Measurements from ENCODE around the gene ABCC8.
A peak's percentile ranks its signal among the peaks of the same experiment; 100 is the strongest.

The ABCC8 gene

GRCh38 chr11:17375547-17375946 lies 101.1 kb downstream of the ABCC8 start:
- Histone ChIP-seq H3K27me3 (ENCODE audit: control insufficient read depth, insufficient read depth, low read length) (no peaks in the 10 kb centered on the region), H3K36me3 (ENCODE audit: control insufficient read depth, insufficient read depth, low read length) (no peaks in the 10 kb centered on the region), H3K9ac (ENCODE audit: low read depth, low read length) (no peak overlapping the region), H3K9me3 (ENCODE audit: control insufficient read depth, insufficient read depth, low read length) (peaks cover 46% of the 10 kb centered on the region), H3K4me3 (ENCODE audit: low read depth, low read length) (no peak overlapping the region), H3K27ac (ENCODE audit: low read depth, low read length) (no peak overlapping the region), H3K4me1 (ENCODE audit: control insufficient read depth, insufficient read depth, low read length) (no peaks in the 10 kb centered on the region)

DNA sequence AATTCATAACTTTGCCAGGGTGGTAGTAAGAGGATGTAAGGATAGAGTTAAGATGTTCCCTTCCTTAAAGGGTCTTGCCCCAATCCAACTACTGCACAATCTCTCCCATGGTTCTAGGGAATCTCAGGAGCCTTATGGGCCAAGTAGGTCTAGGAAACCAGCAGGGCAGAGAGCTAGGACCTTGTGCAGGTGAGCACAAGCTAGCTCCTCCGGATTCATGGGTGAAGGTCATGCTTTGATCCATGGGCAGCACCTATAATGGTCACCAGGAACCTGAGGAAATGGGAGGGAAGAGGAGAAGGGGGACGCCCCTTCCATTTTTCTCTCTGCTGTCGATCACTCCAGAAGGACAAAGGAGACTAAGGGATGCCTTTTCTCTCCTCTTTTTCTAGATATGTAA lies 105.0 kb downstream of the ABCC8 start:
- Histone ChIP-seq H3K36me3 (ENCODE audit: control insufficient read depth, insufficient read depth, low read length) (no peaks in the 10 kb centered on the region), H3K4me3 (ENCODE audit: low read depth, low read length) (no peak overlapping the region), H3K4me1 (ENCODE audit: control insufficient read depth, insufficient read depth, low read length) (no peaks in the 10 kb centered on the region), H3K9me3 (ENCODE audit: control insufficient read depth, insufficient read depth, low read length) (peaks cover 46% of the 10 kb centered on the region), H3K9ac (ENCODE audit: low read depth, low read length) (no peak overlapping the region), H3K27ac (ENCODE audit: low read depth, low read length) (no peak overlapping the region), H3K27me3 (ENCODE audit: control insufficient read depth, insufficient read depth, low read length) (no peaks in the 10 kb centered on the region)

DNA sequence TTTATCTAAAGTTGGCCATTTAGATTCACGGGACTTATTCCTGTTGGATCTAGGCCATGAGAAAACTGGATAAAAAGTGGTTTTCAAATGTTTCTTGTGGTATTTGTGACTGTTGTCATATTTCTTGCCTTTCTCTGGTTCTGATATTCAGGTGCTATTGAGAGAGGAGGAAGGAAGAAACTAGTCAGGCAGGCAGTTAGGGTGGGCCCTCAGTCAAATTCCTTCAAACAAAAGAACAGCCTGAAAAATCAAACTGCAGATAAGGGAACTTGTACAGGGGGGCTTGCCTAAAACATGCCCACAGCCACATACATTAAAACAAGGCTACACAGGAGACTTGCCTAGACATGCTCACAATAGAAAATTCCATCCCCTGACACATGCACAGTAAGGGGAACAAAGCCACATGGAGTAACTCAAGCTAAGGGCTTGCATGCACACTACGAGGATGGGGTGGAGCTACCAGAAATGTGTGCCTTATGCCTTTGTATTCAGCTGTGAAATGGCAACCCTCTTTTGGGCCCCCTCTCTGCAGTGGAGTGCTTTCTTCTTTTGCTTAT lies 106.9 kb downstream of the ABCC8 start:
- Histone ChIP-seq H3K9me3 (ENCODE audit: control insufficient read depth, insufficient read depth, low read length) (peaks cover 46% of the 10 kb centered on the region), H3K36me3 (ENCODE audit: control insufficient read depth, insufficient read depth, low read length) (no peaks in the 10 kb centered on the region)

GRCh38 chr11:17369094-17369493 lies 107.6 kb downstream of the ABCC8 start:
- H3K36me3 ChIP-seq (ENCODE audit: control insufficient read depth, insufficient read depth, low read length) = no peaks in the 10 kb centered on the region
- H3K9ac ChIP-seq (ENCODE audit: low read depth, low read length) = no peak overlapping the region
- H3K27me3 ChIP-seq (ENCODE audit: control insufficient read depth, insufficient read depth, low read length) = no peaks in the 10 kb centered on the region
- H3K9me3 ChIP-seq (ENCODE audit: control insufficient read depth, insufficient read depth, low read length) = peaks cover 46% of the 10 kb centered on the region
- no peak overlapping the region for H3K4me3 ChIP-seq (ENCODE audit: low read depth, low read length)
- H3K27ac ChIP-seq (ENCODE audit: low read depth, low read length) = no peak overlapping the region
- H3K4me1 ChIP-seq (ENCODE audit: control insufficient read depth, insufficient read depth, low read length) = no peaks in the 10 kb centered on the region

More for the DNA sequence above, 106.9 kb downstream of the ABCC8 start:
- H3K9ac ChIP-seq (ENCODE audit: low read depth, low read length) = no peak overlapping the region
- no peak overlapping the region for H3K27ac ChIP-seq (ENCODE audit: low read depth, low read length)
- no peaks in the 10 kb centered on the region for H3K27me3 ChIP-seq (ENCODE audit: control insufficient read depth, insufficient read depth, low read length)
- H3K4me3 ChIP-seq (ENCODE audit: low read depth, low read length) = no peak overlapping the region
- H3K4me1 ChIP-seq (ENCODE audit: control insufficient read depth, insufficient read depth, low read length) = no peaks in the 10 kb centered on the region

GRCh38 chr11:17368551-17368950 lies 108.1 kb downstream of the ABCC8 start:
- H3K4me3 ChIP-seq (ENCODE audit: low read depth, low read length) = no peak overlapping the region
- H3K36me3 ChIP-seq (ENCODE audit: control insufficient read depth, insufficient read depth, low read length) = no peaks in the 10 kb centered on the region
- H3K9ac ChIP-seq (ENCODE audit: low read depth, low read length) = no peak overlapping the region
- no peaks in the 10 kb centered on the region for H3K4me1 ChIP-seq (ENCODE audit: control insufficient read depth, insufficient read depth, low read length)
- no peaks in the 10 kb centered on the region for H3K27me3 ChIP-seq (ENCODE audit: control insufficient read depth, insufficient read depth, low read length)
- H3K27ac ChIP-seq (ENCODE audit: low read depth, low read length) = no peak overlapping the region
- peaks cover 44% of the 10 kb centered on the region for H3K9me3 ChIP-seq (ENCODE audit: control insufficient read depth, insufficient read depth, low read length)

- no peaks in the 10 kb centered on the region for H3K36me3 ChIP-seq (ENCODE audit: control insufficient read depth, insufficient read depth, low read length)
- peaks cover 23% of the 10 kb centered on the region for H3K9me3 ChIP-seq (ENCODE audit: control insufficient read depth, insufficient read depth, low read length)
- H3K27me3 ChIP-seq (ENCODE audit: control insufficient read depth, insufficient read depth, low read length) = no peaks in the 10 kb centered on the region
- H3K4me3 ChIP-seq (ENCODE audit: low read depth, low read length) = no peak overlapping the region
- no peak overlapping the region for H3K27ac ChIP-seq (ENCODE audit: low read depth, low read length)
- no peak overlapping the region for H3K9ac ChIP-seq (ENCODE audit: low read depth, low read length)
- H3K4me1 ChIP-seq (ENCODE audit: control insufficient read depth, insufficient read depth, low read length) = no peaks in the 10 kb centered on the region
Observed at GRCh38 chr11:17366495-17366894, 110.2 kb downstream of the ABCC8 start.

DNA sequence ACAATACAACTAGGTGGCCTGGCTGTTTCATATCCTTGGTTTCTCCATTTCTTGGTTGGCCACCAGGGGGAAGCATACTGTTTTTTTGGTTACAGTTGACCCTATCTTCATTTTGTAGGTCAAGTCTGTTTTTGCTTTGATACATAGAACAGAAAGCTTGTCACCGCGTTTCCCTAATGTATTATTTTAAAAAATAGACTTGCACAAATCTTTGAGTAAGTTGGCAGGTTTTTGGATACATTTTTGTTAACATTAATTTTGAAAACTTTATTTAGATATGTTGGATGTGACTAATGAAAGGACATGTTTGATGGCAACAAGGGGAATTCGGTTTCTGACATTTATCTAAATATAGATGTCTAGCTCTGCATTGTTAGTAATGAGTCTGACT lies 122.0 kb downstream of the ABCC8 start:
- Histone ChIP-seq H3K36me3 (ENCODE audit: control insufficient read depth, insufficient read depth, low read length) (no peaks in the 10 kb centered on the region), H3K27ac (ENCODE audit: low read depth, low read length) (no peak overlapping the region), H3K4me3 (ENCODE audit: low read depth, low read length) (no peak overlapping the region), H3K27me3 (ENCODE audit: control insufficient read depth, insufficient read depth, low read length) (peaks cover 54% of the 10 kb centered on the region), H3K9me3 (ENCODE audit: control insufficient read depth, insufficient read depth, low read length) (no peaks in the 10 kb centered on the region), H3K4me1 (ENCODE audit: control insufficient read depth, insufficient read depth, low read length) (peaks cover 18% of the 10 kb centered on the region), H3K9ac (ENCODE audit: low read depth, low read length) (no peak overlapping the region)

DNA sequence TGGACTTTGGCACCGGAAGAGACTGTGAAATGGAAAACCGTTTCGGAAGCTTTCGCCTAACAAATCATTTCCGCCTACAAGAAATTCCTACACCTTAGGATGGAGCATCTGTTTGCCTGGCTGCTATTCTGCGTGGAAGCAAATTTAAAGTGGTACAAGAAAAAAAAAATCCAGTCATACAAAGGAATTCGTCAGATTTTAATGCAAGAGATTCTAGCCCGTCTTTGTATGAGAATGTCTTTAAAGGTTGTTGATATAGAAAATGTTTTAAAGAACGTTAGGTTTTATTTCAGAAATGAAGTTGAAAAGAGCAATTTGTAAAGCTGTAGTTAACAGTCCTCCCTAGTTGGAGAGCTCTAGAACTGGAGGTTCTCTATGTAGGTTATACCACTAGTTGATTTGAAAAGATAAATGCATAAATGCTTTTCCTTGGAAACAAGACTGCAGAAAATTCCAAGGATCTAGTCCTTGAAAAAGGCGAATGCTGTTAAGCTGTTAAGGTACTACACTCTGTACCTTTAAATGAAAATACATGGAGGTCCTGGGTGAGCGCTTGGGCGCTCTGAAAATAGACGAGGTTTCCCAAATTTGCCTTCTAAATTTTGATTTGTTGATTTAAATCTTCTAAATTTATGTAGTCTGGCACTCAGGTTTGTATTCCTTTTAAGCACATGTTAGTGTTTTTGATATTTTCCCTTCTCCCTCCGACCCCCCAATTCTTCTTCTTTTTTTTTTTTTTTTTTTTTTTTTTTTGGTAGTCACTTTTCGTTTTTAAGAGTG lies 122.6 kb downstream of the ABCC8 start:
- H3K36me3 ChIP-seq (ENCODE audit: control insufficient read depth, insufficient read depth, low read length) = no peaks in the 10 kb centered on the region
- H3K4me3 ChIP-seq (ENCODE audit: low read depth, low read length) = peak overlapping the region; percentile 59
- H3K4me1 ChIP-seq (ENCODE audit: control insufficient read depth, insufficient read depth, low read length) = peaks cover 18% of the 10 kb centered on the region
- no peak overlapping the region for H3K27ac ChIP-seq (ENCODE audit: low read depth, low read length)
- H3K27me3 ChIP-seq (ENCODE audit: control insufficient read depth, insufficient read depth, low read length) = peaks cover 60% of the 10 kb centered on the region
- no peaks in the 10 kb centered on the region for H3K9me3 ChIP-seq (ENCODE audit: control insufficient read depth, insufficient read depth, low read length)
- no peak overlapping the region for H3K9ac ChIP-seq (ENCODE audit: low read depth, low read length)

DNA sequence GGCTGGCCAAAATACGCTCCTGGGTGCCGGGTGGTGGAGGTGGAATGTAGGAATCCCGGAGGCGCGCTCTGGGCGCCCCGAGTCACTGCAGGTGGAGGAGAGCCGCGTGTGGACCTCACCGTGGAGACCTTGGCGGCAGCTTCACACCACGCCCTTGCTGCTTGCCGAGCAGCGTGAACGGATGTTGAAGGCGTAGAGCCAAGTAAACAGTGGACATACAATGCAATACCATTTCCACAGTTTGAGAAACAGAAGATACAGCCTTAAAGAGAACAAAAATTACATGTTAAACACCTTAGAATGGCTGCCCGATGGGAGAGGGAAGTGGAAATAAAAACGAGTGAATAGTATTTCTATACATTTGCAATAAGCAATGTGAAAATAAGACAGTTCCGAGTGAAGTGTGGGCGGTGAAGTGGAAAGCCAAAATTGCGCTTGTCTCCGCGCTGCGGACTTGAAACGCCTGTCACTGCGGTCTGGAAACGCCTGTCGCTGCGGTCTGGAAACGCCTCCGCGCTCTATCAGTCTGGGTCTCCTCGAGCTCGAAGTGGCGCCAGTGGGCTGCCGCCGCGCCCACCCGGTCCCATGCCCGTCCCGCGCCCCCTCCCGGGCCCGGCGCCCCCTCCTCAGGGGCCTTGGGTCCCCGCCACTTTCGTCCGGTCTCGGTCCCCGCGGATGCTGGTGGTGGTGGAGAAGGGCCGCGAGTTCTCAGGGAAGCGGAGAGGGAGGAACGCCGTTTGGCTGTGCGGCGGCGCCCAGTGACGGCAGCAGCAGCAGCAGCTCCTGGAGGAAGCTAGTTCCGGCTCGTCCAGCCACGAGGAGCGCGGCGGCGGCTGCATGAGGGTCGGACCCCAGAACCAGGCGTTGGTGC lies 123.5 kb downstream of the ABCC8 start:
- Histone ChIP-seq H3K9me3 (ENCODE audit: control insufficient read depth, insufficient read depth, low read length) (no peaks in the 10 kb centered on the region), H3K9ac (ENCODE audit: low read depth, low read length) (no peak overlapping the region), H3K4me1 (ENCODE audit: control insufficient read depth, insufficient read depth, low read length) (peaks cover 18% of the 10 kb centered on the region), H3K27me3 (ENCODE audit: control insufficient read depth, insufficient read depth, low read length) (peaks cover 62% of the 10 kb centered on the region), H3K27ac (ENCODE audit: low read depth, low read length) (no peak overlapping the region), H3K4me3 (ENCODE audit: low read depth, low read length) (peak overlapping the region; percentile 59), H3K36me3 (ENCODE audit: control insufficient read depth, insufficient read depth, low read length) (no peaks in the 10 kb centered on the region)

DNA sequence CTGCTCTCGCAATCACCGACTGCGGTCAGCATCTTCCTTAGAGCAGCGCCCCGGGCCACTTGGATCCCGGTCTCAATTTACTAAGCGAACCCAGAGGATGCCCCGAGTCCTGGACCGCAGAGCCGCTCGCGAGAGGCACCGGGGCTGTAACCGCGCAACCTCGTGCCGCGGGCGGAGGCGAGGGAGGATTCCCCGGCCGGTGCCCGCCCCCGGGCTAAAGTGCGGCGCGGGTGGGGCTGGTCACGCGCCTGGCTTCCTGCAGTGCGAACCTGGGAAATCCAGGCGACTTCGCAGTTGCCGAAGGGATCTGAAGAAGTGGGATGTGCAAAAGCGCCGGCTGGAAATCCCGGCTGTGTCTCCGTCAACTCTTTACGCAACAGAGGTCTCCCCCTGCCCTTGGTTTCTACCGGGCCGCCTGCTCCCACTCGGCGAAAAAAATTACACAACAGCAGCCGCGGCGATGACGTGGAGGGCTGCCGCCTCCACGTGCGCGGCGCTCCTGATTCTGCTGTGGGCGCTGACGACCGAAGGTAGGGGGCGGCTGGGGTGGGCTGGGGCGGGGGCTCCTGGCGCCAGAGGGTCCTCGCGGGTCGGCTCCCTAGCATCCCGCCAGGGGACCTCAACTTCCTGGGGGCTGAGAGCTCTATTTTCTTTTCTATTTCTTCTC lies 125.0 kb downstream of the ABCC8 start, which contains the start of gene NCR3LG1:
NCR3LG1 (plus strand) TSS at position 291 of the 667 bp plus-strand sequence; CDS start at position 461, 170 bp downstream.
- Histone ChIP-seq H3K4me3 (ENCODE audit: low read depth, low read length) (peak within 1 kb of the TSS; percentile 59), H3K4me1 (ENCODE audit: control insufficient read depth, insufficient read depth, low read length) (peaks cover 18% of the 10 kb centered on the region), H3K27me3 (ENCODE audit: control insufficient read depth, insufficient read depth, low read length) (peaks cover 62% of the 10 kb centered on the region), H3K27ac (ENCODE audit: low read depth, low read length) (no peak within 1 kb of the TSS), H3K9me3 (ENCODE audit: control insufficient read depth, insufficient read depth, low read length) (no peaks in the 10 kb centered on the region), H3K36me3 (ENCODE audit: control insufficient read depth, insufficient read depth, low read length) (no peaks in the 10 kb centered on the region), H3K9ac (ENCODE audit: low read depth, low read length) (no peak within 1 kb of the TSS)

All from HUES48 (cell line).